ENCODE measurements around the gene HYAL3.
"Not testable (repeated sequence)": the region's sequence is repeated elsewhere in the genome, so short reads cannot be mapped to it uniquely, and the experiment has no call there.

The HYAL3 gene

DNA sequence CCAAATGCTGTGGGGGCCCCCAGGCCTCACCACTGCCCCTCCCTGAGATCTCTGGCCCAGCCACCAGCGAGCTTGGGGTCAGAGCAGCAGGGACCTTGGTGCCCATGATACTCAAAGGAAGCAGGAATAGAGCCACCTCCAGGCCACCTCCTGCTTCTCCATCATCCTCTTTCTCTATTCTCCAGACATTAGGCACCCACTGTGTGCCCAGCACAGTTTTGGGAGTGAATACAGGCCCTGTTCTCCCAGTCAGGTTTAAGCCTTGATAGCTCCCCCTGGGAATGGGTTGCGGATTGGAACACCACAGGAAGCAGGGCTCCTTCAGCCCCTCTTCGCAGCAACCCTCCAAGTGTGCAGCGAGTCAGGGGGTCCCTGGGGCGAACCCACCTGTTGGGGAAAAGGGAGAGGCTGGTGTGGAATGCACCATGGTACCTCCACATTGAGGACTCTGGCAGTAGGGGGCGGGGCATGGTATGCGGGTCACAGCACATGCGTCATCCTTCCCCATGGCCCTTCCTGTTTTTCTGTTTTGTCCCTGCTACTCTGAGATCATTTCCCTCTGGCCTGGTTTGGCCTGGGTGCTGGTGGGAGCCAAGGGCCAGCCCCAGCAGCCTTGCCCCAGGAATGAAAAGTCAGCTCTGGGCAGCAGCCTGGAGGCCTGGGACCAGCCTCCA, 44.5 kb downstream of the HYAL3 start:
- no peak for DNase-seq

GRCh38 chr3:50251220-50251619, 48.0 kb downstream of the HYAL3 start:
- DNase-seq = no peak

DNA sequence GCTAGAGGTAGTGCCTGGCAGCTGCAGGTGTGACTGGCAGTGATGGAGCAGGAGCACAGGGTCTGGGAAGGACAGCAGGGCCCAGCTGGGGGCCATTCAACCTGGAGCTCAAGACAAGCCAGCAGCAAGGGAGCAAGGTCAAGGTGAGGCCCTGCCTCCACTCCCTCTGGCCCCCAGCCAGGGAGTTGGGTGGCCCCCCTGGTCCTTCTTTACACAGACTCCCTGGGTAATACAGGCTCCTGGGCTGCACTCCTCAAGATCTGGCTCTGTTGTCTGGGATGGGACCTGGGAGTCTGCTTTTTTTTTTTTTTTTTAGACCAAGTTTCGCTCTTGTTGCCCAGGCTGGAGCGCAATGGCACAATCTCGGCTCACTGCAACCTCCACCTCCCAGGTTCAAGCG, 48.7 kb downstream of the HYAL3 start:
- DNase-seq = no peak

GRCh38 chr3:50249457-50249856, 49.7 kb downstream of the HYAL3 start:
- no peak for DNase-seq

DNA sequence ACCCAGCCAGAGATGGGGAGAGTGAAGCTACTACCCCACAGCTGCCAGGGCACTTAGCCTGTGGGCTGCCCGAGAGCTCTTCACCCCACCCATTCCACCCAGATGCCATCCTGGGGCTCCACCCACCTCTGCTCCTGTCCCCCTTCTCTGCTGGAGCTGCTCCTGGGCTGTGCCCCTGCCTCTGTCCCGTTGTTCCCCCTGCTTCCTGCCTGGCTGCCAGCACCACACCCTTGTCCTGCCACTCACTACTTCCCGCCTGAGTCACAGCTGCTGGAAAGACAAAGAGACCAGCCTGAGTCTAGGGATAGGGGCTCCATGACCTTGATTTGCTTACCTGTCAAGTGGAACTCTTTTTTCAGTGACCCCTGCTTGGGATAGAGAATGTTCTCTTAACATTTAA, 50.8 kb downstream of the HYAL3 start:
- no peak for DNase-seq

DNA sequence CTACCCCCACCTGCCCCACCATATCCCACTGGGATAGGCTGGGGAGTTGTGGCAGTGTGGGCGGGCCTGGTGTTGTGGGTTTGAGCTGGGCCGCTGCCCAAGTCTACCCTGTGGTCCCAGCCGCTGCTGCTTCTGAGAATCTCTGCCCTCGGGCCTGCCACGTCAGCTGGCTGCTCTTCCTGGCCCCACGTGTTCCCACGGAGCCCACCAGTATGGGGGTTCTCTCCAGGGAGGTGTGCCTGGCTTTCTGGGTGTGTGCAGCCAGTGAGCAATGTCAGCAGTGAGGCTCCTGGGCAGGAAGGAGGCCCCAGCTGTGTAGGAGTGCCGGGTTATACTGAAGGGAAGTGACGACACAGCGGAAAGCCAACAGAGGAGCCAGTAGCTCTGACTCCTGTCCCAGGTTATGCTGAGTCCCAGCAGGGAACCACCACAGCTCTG, 52.7 kb downstream of the HYAL3 start:
- no peak for DNase-seq

- DNase-seq = peak; percentile 66
Measured at GRCh38 chr3:50245831-50246516, 53.2 kb downstream of the HYAL3 start.

GRCh38 chr3:50245251-50245745, 53.9 kb downstream of the HYAL3 start:
- DNase-seq = no peak

DNA sequence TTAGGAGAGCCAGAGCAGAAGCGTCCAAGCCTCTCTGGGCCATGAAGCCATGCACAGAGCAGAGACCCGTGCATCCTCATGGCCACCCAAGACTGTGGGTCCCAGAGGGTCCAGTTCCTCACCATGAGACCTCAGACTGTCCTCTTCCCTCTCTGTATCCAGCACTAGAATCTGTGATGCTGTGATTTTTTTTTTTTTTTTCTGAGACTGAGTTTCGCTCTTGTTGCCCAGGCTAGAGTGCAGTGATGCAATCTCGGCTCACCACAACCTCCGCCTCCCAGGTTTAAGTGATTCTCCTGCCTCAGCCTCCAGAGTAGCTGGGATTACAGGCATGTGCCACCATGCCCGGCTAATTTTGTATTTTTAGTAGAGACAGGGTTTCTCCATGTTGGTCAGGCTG, 54.4 kb downstream of the HYAL3 start:
- not testable (repeated sequence) for DNase-seq

GRCh38 chr3:50243543-50243895, 55.7 kb downstream of the HYAL3 start:
- DNase-seq = no peak

DNA sequence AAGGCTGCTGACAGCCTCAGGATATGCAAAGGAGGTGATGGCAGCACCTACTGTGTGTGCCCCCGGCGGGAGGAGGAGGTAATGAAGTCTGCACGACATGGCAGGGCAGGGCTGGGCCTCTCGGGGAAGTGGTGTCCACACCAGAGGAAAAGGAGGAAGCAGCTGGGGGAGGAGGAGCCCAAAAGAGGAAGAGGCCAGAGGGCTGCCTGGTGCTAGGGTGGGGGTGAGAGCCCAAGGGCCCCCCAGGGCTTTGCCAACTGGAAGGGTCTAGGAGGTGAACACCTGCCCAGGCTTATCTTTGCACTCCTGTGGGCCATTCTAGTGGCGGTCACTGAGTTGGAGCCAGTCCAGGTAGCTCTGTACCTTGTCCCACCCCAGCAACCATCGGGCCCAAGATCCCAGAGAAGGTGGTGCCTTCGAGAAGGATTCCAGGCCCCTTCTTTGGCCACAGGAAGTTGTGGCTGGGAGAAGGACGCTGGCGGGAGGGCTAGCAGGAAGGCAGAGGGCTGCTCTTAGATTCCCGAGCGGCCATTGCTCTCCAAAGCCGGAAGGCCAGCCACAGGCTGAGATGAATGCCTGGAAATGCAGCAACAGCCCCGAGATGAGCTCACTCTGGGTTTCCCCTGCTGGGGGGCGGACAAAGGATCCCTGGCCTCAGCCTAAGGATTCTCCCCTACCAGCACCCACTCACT, 56.2 kb downstream of the HYAL3 start:
- DNase-seq = no peak
